Activated T-cell treated with anti-CD3 and anti-CD28 coated beads, Interleukin-2, amount 50 U/mL, for 24 hours (primary cell): ENCODE data around the gene PTPN1.

Experiments
- DNase-seq: peaks from one replicate; pipeline ENCODE4 v3.0.0-alpha.2; 2020
- H3K27ac Mint-ChIP-seq: 2 replicates; pipeline ENCODE4 v1.8.0; 2020; ENCODE audit warnings: mild to moderate bottlenecking, mixed read lengths
- H3K27me3 Mint-ChIP-seq: 2 replicates; pipeline ENCODE4 v1.8.0; 2020; ENCODE audit warnings: mixed read lengths
- H3K36me3 Mint-ChIP-seq: 2 replicates; pipeline ENCODE4 v1.8.0; 2020; ENCODE audit warnings: low read depth, mixed read lengths
- H3K4me1 Mint-ChIP-seq: 2 replicates; pipeline ENCODE4 v1.8.0; 2020; ENCODE audit warnings: low read depth, mixed read lengths
- H3K4me3 Mint-ChIP-seq: 2 replicates; pipeline ENCODE4 v1.8.0; 2020; ENCODE audit warnings: mild to moderate bottlenecking, moderate library complexity, mixed read lengths
- H3K9me3 Mint-ChIP-seq: 2 replicates; pipeline ENCODE4 v1.8.0; 2020; ENCODE audit warnings: mixed read lengths

Gene PTPN1

GRCh38 chr20:50627747-50628146 is 117.6 kb downstream of the PTPN1 start:
- no peak overlapping the region for H3K4me3 Mint-ChIP-seq
- no peaks in the 10 kb centered on the region for H3K36me3 Mint-ChIP-seq
- H3K9me3 Mint-ChIP-seq: no peaks in the 10 kb centered on the region
- no peaks in the 10 kb centered on the region for H3K4me1 Mint-ChIP-seq
- DNase-seq: no peak
- no peaks in the 10 kb centered on the region for H3K27me3 Mint-ChIP-seq
- no peak overlapping the region for H3K27ac Mint-ChIP-seq

- H3K27ac Mint-ChIP-seq: no peak overlapping the region
- DNase-seq: no peak
- H3K4me3 Mint-ChIP-seq: no peak overlapping the region
- no peaks in the 10 kb centered on the region for H3K27me3 Mint-ChIP-seq
- H3K4me1 Mint-ChIP-seq: no peaks in the 10 kb centered on the region
- H3K9me3 Mint-ChIP-seq: no peaks in the 10 kb centered on the region
- no peaks in the 10 kb centered on the region for H3K36me3 Mint-ChIP-seq
Measured at GRCh38 chr20:50628332-50628731, 118.1 kb downstream of the PTPN1 start.

GRCh38 chr20:50628853-50629669 is 118.9 kb downstream of the PTPN1 start:
- Mint-ChIP-seq H3K9me3 (no peaks in the 10 kb centered on the region), H3K4me3 (no peak overlapping the region), H3K27me3 (no peaks in the 10 kb centered on the region), H3K36me3 (no peaks in the 10 kb centered on the region), H3K4me1 (no peaks in the 10 kb centered on the region), H3K27ac (no peak overlapping the region)
- DNase-seq: no peak

GRCh38 chr20:50629670-50630045 is 119.5 kb downstream of the PTPN1 start:
- no peaks in the 10 kb centered on the region for H3K27me3 Mint-ChIP-seq
- no peaks in the 10 kb centered on the region for H3K36me3 Mint-ChIP-seq
- H3K9me3 Mint-ChIP-seq: no peaks in the 10 kb centered on the region
- H3K4me1 Mint-ChIP-seq: no peaks in the 10 kb centered on the region
- no peak overlapping the region for H3K27ac Mint-ChIP-seq
- DNase-seq: no peak
- no peak overlapping the region for H3K4me3 Mint-ChIP-seq

- H3K36me3 Mint-ChIP-seq: no peaks in the 10 kb centered on the region
- DNase-seq: no peak
Measured at GRCh38 chr20:50630578-50631263, 120.5 kb downstream of the PTPN1 start.

GRCh38 chr20:50632236-50632635 is 122.1 kb downstream of the PTPN1 start:
- H3K4me1 Mint-ChIP-seq: no peaks in the 10 kb centered on the region
- H3K4me3 Mint-ChIP-seq: no peak overlapping the region
- no peak overlapping the region for H3K27ac Mint-ChIP-seq
- peaks cover 5% of the 10 kb centered on the region for H3K27me3 Mint-ChIP-seq
- DNase-seq: no peak
- no peaks in the 10 kb centered on the region for H3K36me3 Mint-ChIP-seq
- no peaks in the 10 kb centered on the region for H3K9me3 Mint-ChIP-seq

More at GRCh38 chr20:50630578-50631263, 120.5 kb downstream of the PTPN1 start:
- peaks cover 5% of the 10 kb centered on the region for H3K27me3 Mint-ChIP-seq
- no peaks in the 10 kb centered on the region for H3K4me1 Mint-ChIP-seq
- H3K4me3 Mint-ChIP-seq: no peak overlapping the region
- no peaks in the 10 kb centered on the region for H3K9me3 Mint-ChIP-seq
- no peak overlapping the region for H3K27ac Mint-ChIP-seq

GRCh38 chr20:50632701-50633100 is 122.5 kb downstream of the PTPN1 start:
- no peaks in the 10 kb centered on the region for H3K9me3 Mint-ChIP-seq
- no peaks in the 10 kb centered on the region for H3K4me1 Mint-ChIP-seq
- peaks cover 5% of the 10 kb centered on the region for H3K27me3 Mint-ChIP-seq
- H3K36me3 Mint-ChIP-seq: no peaks in the 10 kb centered on the region
- H3K4me3 Mint-ChIP-seq: no peak overlapping the region
- H3K27ac Mint-ChIP-seq: no peak overlapping the region
- DNase-seq: no peak

- Mint-ChIP-seq H3K27me3 (peaks cover 5% of the 10 kb centered on the region), H3K4me3 (no peak overlapping the region), H3K4me1 (no peaks in the 10 kb centered on the region), H3K27ac (no peak overlapping the region), H3K9me3 (no peaks in the 10 kb centered on the region), H3K36me3 (no peaks in the 10 kb centered on the region)
- no peak for DNase-seq
Measured at GRCh38 chr20:50633361-50633760, 123.2 kb downstream of the PTPN1 start.

- H3K4me3 Mint-ChIP-seq: no peak overlapping the region
- no peak for DNase-seq
- no peaks in the 10 kb centered on the region for H3K36me3 Mint-ChIP-seq
- H3K27ac Mint-ChIP-seq: no peak overlapping the region
- no peaks in the 10 kb centered on the region for H3K4me1 Mint-ChIP-seq
- peaks cover 5% of the 10 kb centered on the region for H3K27me3 Mint-ChIP-seq
- no peaks in the 10 kb centered on the region for H3K9me3 Mint-ChIP-seq
Measured at GRCh38 chr20:50634191-50634590, 124.0 kb downstream of the PTPN1 start.
